ENCODE measurements around the gene DAGLA. TPM values are rescaled to one million over a fixed set of nuclear protein-coding genes. Genes with fewer than 3 reads are reported as not detected.

The DAGLA gene
- total RNA-seq, 1 experiment from 2014 or later = 9.5 TPM

DNA sequence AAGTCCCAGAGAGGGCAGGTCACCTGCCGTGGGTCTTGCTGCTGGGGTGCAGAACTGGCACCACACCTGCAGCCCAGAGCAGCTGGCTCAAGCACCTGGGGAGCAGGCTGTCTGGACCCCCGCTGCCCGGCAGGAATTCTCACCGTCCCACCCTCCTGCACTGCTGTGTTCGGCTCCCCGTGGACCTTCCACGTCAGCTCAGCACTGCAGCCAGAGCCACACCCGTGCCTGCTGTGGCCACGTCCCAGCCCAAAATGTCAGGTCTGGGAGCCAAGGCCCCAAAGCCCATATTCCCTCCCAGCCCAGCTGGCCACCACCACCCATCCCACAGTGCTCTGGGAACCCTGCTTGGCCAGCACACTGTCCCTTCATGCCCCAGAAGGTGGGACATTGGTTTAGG, 44.2 kb downstream of the DAGLA start:
- ChIA-PET CTCF (interaction anchor here (1.3 kb wide), 1 partner anchor 9 kb away, joined by 9 read pairs; no protein-coding TSS in a partner anchor), POLR2A (no interaction called here)
- H3K27ac Mint-ChIP-seq (ENCODE audit: unreplicated experiment) = no peak overlapping the region
- intact Hi-C loops (cut with micrococcal nuclease; ENCODE audit: unreplicated experiment) = no loop called here
- Histone ChIP-seq H3K4me3 (ENCODE audit: low read depth, low read length) (no peak overlapping the region), H3K27me3 (replicated peaks; ENCODE audit: control insufficient read depth, insufficient read depth, low read length) (no peaks in the 10 kb centered on the region), H3K4me1 (no peaks in the 10 kb centered on the region), H3K9me3 (no peaks in the 10 kb centered on the region), H3K36me3 (ENCODE audit: control insufficient read depth, insufficient read depth, low read length) (peaks cover 1% of the 10 kb centered on the region)
- peaks cover 9% of the 10 kb centered on the region for H3K36me3 Mint-ChIP-seq (ENCODE audit: insufficient read depth, unreplicated experiment)
- no peak for DNase-seq
- H3K9me3 Mint-ChIP-seq (ENCODE audit: unreplicated experiment) = no peaks in the 10 kb centered on the region
- no TSS peak for BruUV-seq (replicated peaks)
- H3K4me3 Mint-ChIP-seq (ENCODE audit: unreplicated experiment) = no peak overlapping the region
- TF ChIP-seq, protein P1, sequence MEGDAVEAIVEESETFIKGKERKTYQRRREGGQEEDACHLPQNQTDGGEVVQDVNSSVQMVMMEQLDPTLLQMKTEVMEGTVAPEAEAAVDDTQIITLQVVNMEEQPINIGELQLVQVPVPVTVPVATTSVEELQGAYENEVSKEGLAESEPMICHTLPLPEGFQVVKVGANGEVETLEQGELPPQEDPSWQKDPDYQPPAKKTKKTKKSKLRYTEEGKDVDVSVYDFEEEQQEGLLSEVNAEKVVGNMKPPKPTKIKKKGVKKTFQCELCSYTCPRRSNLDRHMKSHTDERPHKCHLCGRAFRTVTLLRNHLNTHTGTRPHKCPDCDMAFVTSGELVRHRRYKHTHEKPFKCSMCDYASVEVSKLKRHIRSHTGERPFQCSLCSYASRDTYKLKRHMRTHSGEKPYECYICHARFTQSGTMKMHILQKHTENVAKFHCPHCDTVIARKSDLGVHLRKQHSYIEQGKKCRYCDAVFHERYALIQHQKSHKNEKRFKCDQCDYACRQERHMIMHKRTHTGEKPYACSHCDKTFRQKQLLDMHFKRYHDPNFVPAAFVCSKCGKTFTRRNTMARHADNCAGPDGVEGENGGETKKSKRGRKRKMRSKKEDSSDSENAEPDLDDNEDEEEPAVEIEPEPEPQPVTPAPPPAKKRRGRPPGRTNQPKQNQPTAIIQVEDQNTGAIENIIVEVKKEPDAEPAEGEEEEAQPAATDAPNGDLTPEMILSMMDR (IDR thresholded peaks at IDR 0.05; ENCODE audit: insufficient read depth in 1 of 2, low read depth in 1 of 2, low read length in 1 of 2, severe bottlenecking in 1 of 2, unreplicated experiment in 1 of 2) = no peak
- no peaks in the 10 kb centered on the region for H3K4me1 Mint-ChIP-seq (ENCODE audit: low read depth, unreplicated experiment)
- H3K27me3 Mint-ChIP-seq (ENCODE audit: insufficient read depth, unreplicated experiment) = no peaks in the 10 kb centered on the region

DNA sequence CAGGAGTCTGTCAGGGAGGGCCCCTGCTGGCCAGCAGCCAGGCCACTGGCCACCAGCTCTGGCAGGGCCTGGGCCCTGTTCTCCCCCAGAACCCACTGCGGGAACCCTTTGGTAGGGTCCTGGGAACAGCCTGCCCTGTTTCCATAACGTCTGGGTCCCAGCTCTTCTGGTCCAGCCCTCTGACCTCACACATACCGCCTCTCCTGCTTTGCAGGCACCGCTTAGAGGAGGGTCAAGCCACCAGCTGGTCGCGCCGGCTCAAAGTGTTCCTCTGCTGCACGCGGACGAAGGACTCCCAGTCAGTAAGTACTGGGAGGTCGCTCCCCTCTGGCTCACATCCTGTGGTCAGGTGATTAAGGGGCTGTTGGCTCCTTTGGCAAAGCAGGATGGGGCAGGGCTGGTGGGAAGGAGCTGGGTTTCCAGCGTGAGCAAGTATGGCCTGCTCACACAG, 45.6 kb downstream of the DAGLA start:
- Mint-ChIP-seq H3K27me3 (ENCODE audit: insufficient read depth, unreplicated experiment) (no peaks in the 10 kb centered on the region), H3K36me3 (ENCODE audit: insufficient read depth, unreplicated experiment) (peaks cover 9% of the 10 kb centered on the region), H3K4me3 (ENCODE audit: unreplicated experiment) (no peak overlapping the region), H3K27ac (ENCODE audit: unreplicated experiment) (no peak overlapping the region), H3K4me1 (ENCODE audit: low read depth, unreplicated experiment) (no peaks in the 10 kb centered on the region), H3K9me3 (ENCODE audit: unreplicated experiment) (no peaks in the 10 kb centered on the region)
- Histone ChIP-seq H3K4me1 (no peaks in the 10 kb centered on the region), H3K27me3 (replicated peaks; ENCODE audit: control insufficient read depth, insufficient read depth, low read length) (no peaks in the 10 kb centered on the region), H3K4me3 (ENCODE audit: low read depth, low read length) (no peak overlapping the region), H3K9me3 (no peaks in the 10 kb centered on the region), H3K36me3 (ENCODE audit: control insufficient read depth, insufficient read depth, low read length) (peaks cover 1% of the 10 kb centered on the region)
- DNase-seq = no peak
- no TSS peak for BruUV-seq (replicated peaks)
- TF ChIP-seq, protein P1 (IDR thresholded peaks at IDR 0.05; ENCODE audit: insufficient read depth in 1 of 2, low read depth in 1 of 2, low read length in 1 of 2, severe bottlenecking in 1 of 2, unreplicated experiment in 1 of 2) = no peak
- ChIA-PET POLR2A (no interaction called here), CTCF (interaction anchor here (0.6 to 1.5 kb wide), 2 partner anchors 47 to 59 kb away, joined by 3 read pairs; no protein-coding TSS in a partner anchor)
- intact Hi-C loops (cut with micrococcal nuclease; ENCODE audit: unreplicated experiment) = no loop called here

DNA sequence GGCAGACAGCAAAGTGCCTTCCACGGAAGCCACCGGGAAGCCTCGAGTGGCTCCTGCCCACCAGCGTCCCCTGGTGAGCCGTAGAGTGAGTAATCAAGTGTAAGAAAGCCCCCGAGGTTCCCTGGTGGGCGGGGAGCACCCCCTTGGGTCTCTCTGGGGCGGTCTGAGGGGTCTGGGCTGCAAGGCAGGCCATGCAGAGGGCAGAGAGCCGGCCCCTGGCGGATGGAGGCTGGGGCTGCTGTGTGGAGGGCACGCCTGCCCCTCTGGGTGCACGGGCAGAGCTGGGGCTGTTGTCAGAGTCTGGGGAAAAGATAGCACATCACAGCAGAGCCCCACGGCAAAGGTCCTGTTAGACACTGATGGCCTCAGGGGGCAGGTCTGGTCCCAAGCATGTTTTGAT, 46.6 kb downstream of the DAGLA start:
- no peak for DNase-seq
- Histone ChIP-seq H3K4me3 (ENCODE audit: low read depth, low read length) (no peak overlapping the region), H3K27me3 (replicated peaks; ENCODE audit: control insufficient read depth, insufficient read depth, low read length) (no peaks in the 10 kb centered on the region), H3K36me3 (ENCODE audit: control insufficient read depth, insufficient read depth, low read length) (peaks cover 1% of the 10 kb centered on the region), H3K9me3 (no peaks in the 10 kb centered on the region), H3K4me1 (no peaks in the 10 kb centered on the region)
- TF ChIP-seq, protein P1 (IDR thresholded peaks at IDR 0.05; ENCODE audit: insufficient read depth in 1 of 2, low read depth in 1 of 2, low read length in 1 of 2, severe bottlenecking in 1 of 2, unreplicated experiment in 1 of 2) = no peak
- no TSS peak for BruUV-seq (replicated peaks)
- Mint-ChIP-seq H3K9me3 (ENCODE audit: unreplicated experiment) (no peaks in the 10 kb centered on the region), H3K36me3 (ENCODE audit: insufficient read depth, unreplicated experiment) (peaks cover 9% of the 10 kb centered on the region), H3K27me3 (ENCODE audit: insufficient read depth, unreplicated experiment) (no peaks in the 10 kb centered on the region), H3K4me3 (ENCODE audit: unreplicated experiment) (no peak overlapping the region), H3K4me1 (ENCODE audit: low read depth, unreplicated experiment) (no peaks in the 10 kb centered on the region), H3K27ac (ENCODE audit: unreplicated experiment) (no peak overlapping the region)
- POLR2A ChIA-PET = no interaction called here
- intact Hi-C loops (cut with micrococcal nuclease; ENCODE audit: unreplicated experiment) = no loop called here
- CTCF ChIA-PET = interaction anchor here (0.6 to 1.5 kb wide), 2 partner anchors 48 to 58 kb away, joined by 3 read pairs; no protein-coding TSS in a partner anchor
